Measurements from ENCODE around the gene RIPOR1. TPM values are rescaled to one million over a fixed set of nuclear protein-coding genes. Genes with fewer than 3 reads are reported as not detected.
A peak's percentile ranks its signal among the peaks of the same experiment; 100 is the strongest.

RIPOR1 gene
- polyA plus RNA-seq, 1 of the 3 experiments (the other 2 are of a cell fraction): 24.7 TPM

- POLR2A ChIA-PET: interaction anchor here (0.8 to 2.5 kb wide), 8 partner anchors 8 to 316 kb away, joined by 3 to 10 read pairs (median 4); partner anchors contain the start of genes ACD, C16orf86, CTCF and ENKD1
- peaks cover 37% of the 10 kb centered on the region for H4K20me1 ChIP-seq (ENCODE audit: insufficient read depth)
- CTCF ChIA-PET: interaction anchor here (0.9 to 6.6 kb wide), 18 partner anchors 8 to 288 kb away, joined by 3 to 60 read pairs (median 5); partner anchors contain the start of genes ATP6V0D1, C16orf86, CARMIL2 and CTCF
- peak; percentile 83 for DNase-seq
- H3K36me3 ChIP-seq (replicated peaks in 1 of 2; ENCODE audit: control insufficient read depth in 1 of 2, insufficient read depth in 2 of 2, low read length in 1 of 2): peaks cover 0 to 4% of the 10 kb centered on the region in 2 experiments
- H3K79me2 ChIP-seq (ENCODE audit: insufficient read depth): peaks cover 51% of the 10 kb centered on the region
- H3K27ac ChIP-seq (ENCODE audit: low read depth in 2 of 2, low read length in 1 of 2): peak overlapping the region; percentile 83
- peak overlapping the region; percentile 77 to 99 for H3K4me3 ChIP-seq (ENCODE audit: low read depth in 2 of 2, low read length in 1 of 2)
- no peaks in the 10 kb centered on the region for H3K27me3 ChIP-seq (ENCODE audit: insufficient read depth)
- H3K4me1 ChIP-seq (ENCODE audit: control insufficient read depth in 1 of 2, insufficient read depth in 2 of 2, low read depth in 1 of 2, low read length in 1 of 2): peaks cover 21% of the 10 kb centered on the region in 2 experiments; a peak in 3 of 4 replicates
- no peak overlapping the region for H2AFZ ChIP-seq (ENCODE audit: low read depth)
- WGBS (ENCODE audit: low lambda C conversion rate): 1% methylated on average over 15 of the region's 65 CpGs
- no peaks in the 10 kb centered on the region for H3K9me3 ChIP-seq
- H3F3A ChIP-seq (replicated peaks; ENCODE audit: insufficient read depth): peaks cover 15% of the 10 kb centered on the region
- no peaks in the 10 kb centered on the region for H3K9me2 ChIP-seq
- H3K9ac ChIP-seq: peak overlapping the region; percentile 88
- TF ChIP-seq EP300 (IDR thresholded peaks at IDR 0.05; ENCODE audit: borderline replicate concordance in 1 of 2, low read depth in 1 of 2, low read length in 1 of 2) (no peak), MAX (IDR thresholded peaks at IDR 0.05; ENCODE audit: low read depth) (no peak), MXI1 (IDR thresholded peaks at IDR 0.05; ENCODE audit: low read depth, low read length) (peak; percentile 45; the same call in 1 of the 2 replicates), IRF3 (IDR thresholded peaks at IDR 0.05; ENCODE audit: low read depth, low read length) (no peak), USF2 (IDR thresholded peaks at IDR 0.05; ENCODE audit: borderline replicate concordance, low read depth, low read length) (no peak), TAF1 (IDR thresholded peaks at IDR 0.05; ENCODE audit: borderline replicate concordance, low read depth, low read length) (peak; percentile 8; the same call in 1 of the 2 replicates), JUND (IDR thresholded peaks at IDR 0.05) (no peak), POLR2AphosphoS5 (IDR thresholded peaks at IDR 0.05; ENCODE audit: low read depth, low read length) (peak; percentile 63; the same call in 1 of the 2 replicates), FOSL2 (IDR thresholded peaks at IDR 0.05; ENCODE audit: borderline replicate concordance, low read depth) (no peak)
- H3K4me2 ChIP-seq: peak overlapping the region; percentile 96
Measured at GRCh38 chr16:67528870-67529581, 397 bp downstream of the RIPOR1 start.

- 2% methylated on average over 10 of the region's 16 CpGs for WGBS (ENCODE audit: low lambda C conversion rate)
- peaks cover 20% of the 10 kb centered on the region for H3F3A ChIP-seq (replicated peaks; ENCODE audit: insufficient read depth)
- peak overlapping the region; percentile 96 for H3K4me2 ChIP-seq
- H3K9me2 ChIP-seq: no peaks in the 10 kb centered on the region
- peaks cover 43% of the 10 kb centered on the region for H4K20me1 ChIP-seq (ENCODE audit: insufficient read depth)
- peaks cover 57% of the 10 kb centered on the region for H3K79me2 ChIP-seq (ENCODE audit: insufficient read depth)
- peaks cover 0 to 4% of the 10 kb centered on the region in 2 experiments for H3K36me3 ChIP-seq (replicated peaks in 1 of 2; ENCODE audit: control insufficient read depth in 1 of 2, insufficient read depth in 2 of 2, low read length in 1 of 2)
- H3K9ac ChIP-seq: peak overlapping the region; percentile 88
- H3K4me3 ChIP-seq (ENCODE audit: low read depth in 2 of 2, low read length in 1 of 2): peak overlapping the region; percentile 77 to 99
- no peaks in the 10 kb centered on the region for H3K27me3 ChIP-seq (ENCODE audit: insufficient read depth)
- POLR2A ChIA-PET: interaction anchor here (1.0 to 2.5 kb wide), 6 partner anchors 9 to 316 kb away, joined by 3 to 10 read pairs (median 6); partner anchors contain the start of genes ACD, C16orf86, CTCF and ENKD1
- peaks cover 21% of the 10 kb centered on the region in 2 experiments; a peak in 3 of 4 replicates for H3K4me1 ChIP-seq (ENCODE audit: control insufficient read depth in 1 of 2, insufficient read depth in 2 of 2, low read depth in 1 of 2, low read length in 1 of 2)
- H3K27ac ChIP-seq (ENCODE audit: low read depth in 2 of 2, low read length in 1 of 2): peak overlapping the region; percentile 83
- CTCF ChIA-PET: interaction anchor here (0.9 to 6.6 kb wide), 17 partner anchors 9 to 287 kb away, joined by 3 to 60 read pairs (median 5); partner anchors contain the start of genes ATP6V0D1, C16orf86, CARMIL2 and CTCF
- H3K9me3 ChIP-seq: no peaks in the 10 kb centered on the region
- DNase-seq: peak; percentile 67
- no peak overlapping the region for H2AFZ ChIP-seq (ENCODE audit: low read depth)
- TF ChIP-seq POLR2AphosphoS5 (IDR thresholded peaks at IDR 0.05; ENCODE audit: low read depth, low read length) (no peak), NFIC (IDR thresholded peaks at IDR 0.05; ENCODE audit: borderline replicate concordance) (no peak), RAD21 (IDR thresholded peaks at IDR 0.05; ENCODE audit: low read length) (no peak), REST (IDR thresholded peaks at IDR 0.05; ENCODE audit: low read depth, low read length) (no peak), FOSL2 (IDR thresholded peaks at IDR 0.05; ENCODE audit: borderline replicate concordance, low read depth) (no peak), MEF2A (IDR thresholded peaks at IDR 0.05; ENCODE audit: borderline replicate concordance, low read depth) (no peak), USF2 (IDR thresholded peaks at IDR 0.05; ENCODE audit: borderline replicate concordance, low read depth, low read length) (no peak), RXRA (IDR thresholded peaks at IDR 0.05; ENCODE audit: borderline replicate concordance, low read depth) (no peak), TEAD4 (IDR thresholded peaks at IDR 0.05; ENCODE audit: borderline replicate concordance, insufficient read depth) (no peak), MXI1 (IDR thresholded peaks at IDR 0.05; ENCODE audit: low read depth, low read length) (no peak), TAF1 (IDR thresholded peaks at IDR 0.05; ENCODE audit: borderline replicate concordance, low read depth, low read length) (no peak), YY1 (IDR thresholded peaks at IDR 0.05; ENCODE audit: low read depth) (no peak), RFX5 (IDR thresholded peaks at IDR 0.05; ENCODE audit: low read length) (no peak)
Measured at GRCh38 chr16:67529582-67530012, 968 bp downstream of the RIPOR1 start.

Measured in SK-N-SH (cell line).